ENCODE measurements around the gene ZBTB22. TPM values are rescaled to one million over a fixed set of nuclear protein-coding genes. Genes with fewer than 3 reads are reported as not detected.

ZBTB22 gene
- total and polyA plus RNA-seq, 2 experiments from 2014 or later = 29.1 to 48.0 TPM

DNA sequence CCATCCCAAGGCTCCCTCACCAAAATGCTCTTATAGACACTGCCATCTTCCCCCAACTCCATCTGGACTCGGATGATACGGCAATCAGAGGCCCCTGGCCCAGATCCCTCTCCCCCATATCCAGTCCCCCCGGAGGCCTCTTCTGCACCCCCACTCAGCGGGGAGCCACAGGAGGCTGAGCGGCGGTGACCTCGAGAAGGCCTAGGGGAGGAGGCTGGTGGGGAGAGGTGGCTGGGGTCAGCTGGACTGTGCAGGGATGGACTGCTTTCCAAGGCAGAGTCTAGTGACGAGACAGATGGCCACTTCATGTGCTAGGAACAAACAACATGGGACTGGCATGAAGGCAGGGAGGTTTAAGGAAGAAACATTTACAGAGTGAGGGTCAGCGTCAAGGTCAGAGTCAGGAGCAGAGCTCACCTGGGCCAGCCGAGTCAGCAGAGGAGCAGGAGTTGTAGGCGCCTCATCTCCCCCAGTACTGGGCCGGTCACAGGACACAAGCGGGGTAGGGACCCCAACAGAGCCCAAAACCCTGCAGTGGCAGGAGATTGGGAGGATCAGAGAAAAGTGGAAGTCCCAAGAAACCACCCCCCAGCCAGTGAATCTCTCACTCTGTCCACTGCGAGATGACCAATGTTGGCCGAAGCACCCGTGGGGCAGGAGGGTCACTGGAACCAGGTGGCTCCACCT lies 24.4 kb downstream of the ZBTB22 start:
- Histone ChIP-seq H3K36me3 (peaks cover 14% of the 10 kb centered on the region), H3K27me3 (no peaks in the 10 kb centered on the region), H3K4me1 (ENCODE audit: low read depth) (peaks cover 6% of the 10 kb centered on the region), H3K4me3 (no peak overlapping the region), H3K27ac (no peak overlapping the region), H3K9me3 (ENCODE audit: low read depth) (no peaks in the 10 kb centered on the region)
- TF ChIP-seq, protein P1, sequence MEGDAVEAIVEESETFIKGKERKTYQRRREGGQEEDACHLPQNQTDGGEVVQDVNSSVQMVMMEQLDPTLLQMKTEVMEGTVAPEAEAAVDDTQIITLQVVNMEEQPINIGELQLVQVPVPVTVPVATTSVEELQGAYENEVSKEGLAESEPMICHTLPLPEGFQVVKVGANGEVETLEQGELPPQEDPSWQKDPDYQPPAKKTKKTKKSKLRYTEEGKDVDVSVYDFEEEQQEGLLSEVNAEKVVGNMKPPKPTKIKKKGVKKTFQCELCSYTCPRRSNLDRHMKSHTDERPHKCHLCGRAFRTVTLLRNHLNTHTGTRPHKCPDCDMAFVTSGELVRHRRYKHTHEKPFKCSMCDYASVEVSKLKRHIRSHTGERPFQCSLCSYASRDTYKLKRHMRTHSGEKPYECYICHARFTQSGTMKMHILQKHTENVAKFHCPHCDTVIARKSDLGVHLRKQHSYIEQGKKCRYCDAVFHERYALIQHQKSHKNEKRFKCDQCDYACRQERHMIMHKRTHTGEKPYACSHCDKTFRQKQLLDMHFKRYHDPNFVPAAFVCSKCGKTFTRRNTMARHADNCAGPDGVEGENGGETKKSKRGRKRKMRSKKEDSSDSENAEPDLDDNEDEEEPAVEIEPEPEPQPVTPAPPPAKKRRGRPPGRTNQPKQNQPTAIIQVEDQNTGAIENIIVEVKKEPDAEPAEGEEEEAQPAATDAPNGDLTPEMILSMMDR (IDR thresholded peaks at IDR 0.05; ENCODE audit: low read depth, low read length) = no peak
- DNase-seq (ENCODE audit: low read depth in 1 of 2, low spot score in 1 of 2) = no peak

DNA sequence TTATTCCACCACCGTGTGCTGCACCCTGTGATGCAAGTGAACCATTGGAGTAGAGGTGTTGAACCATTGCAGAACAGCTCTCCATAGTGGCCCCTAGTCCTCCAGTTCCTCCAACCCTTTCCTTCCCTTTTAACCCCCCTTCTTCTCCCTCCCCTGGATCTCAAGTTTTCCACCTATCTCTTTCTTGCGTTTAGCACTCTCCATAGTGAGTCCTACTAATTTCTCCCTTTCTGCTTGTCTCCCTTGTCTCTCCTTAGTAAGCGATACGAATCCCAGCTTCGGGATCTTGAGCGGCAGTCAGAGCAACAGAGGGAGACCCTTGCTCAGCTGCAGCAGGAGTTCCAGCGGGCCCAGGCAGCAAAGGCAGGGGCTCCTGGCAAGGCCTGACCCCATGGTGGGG lies 27.1 kb downstream of the ZBTB22 start:
- Histone ChIP-seq H3K27me3 (no peaks in the 10 kb centered on the region), H3K27ac (no peak overlapping the region), H3K9me3 (ENCODE audit: low read depth) (no peaks in the 10 kb centered on the region), H3K4me3 (peak overlapping the region; percentile 74), H3K36me3 (peaks cover 22% of the 10 kb centered on the region), H3K4me1 (ENCODE audit: low read depth) (peaks cover 4% of the 10 kb centered on the region)
- DNase-seq (ENCODE audit: low read depth in 1 of 2, low spot score in 1 of 2) = no peak
- TF ChIP-seq, protein P1 (IDR thresholded peaks at IDR 0.05; ENCODE audit: low read depth, low read length) = no peak

DNA sequence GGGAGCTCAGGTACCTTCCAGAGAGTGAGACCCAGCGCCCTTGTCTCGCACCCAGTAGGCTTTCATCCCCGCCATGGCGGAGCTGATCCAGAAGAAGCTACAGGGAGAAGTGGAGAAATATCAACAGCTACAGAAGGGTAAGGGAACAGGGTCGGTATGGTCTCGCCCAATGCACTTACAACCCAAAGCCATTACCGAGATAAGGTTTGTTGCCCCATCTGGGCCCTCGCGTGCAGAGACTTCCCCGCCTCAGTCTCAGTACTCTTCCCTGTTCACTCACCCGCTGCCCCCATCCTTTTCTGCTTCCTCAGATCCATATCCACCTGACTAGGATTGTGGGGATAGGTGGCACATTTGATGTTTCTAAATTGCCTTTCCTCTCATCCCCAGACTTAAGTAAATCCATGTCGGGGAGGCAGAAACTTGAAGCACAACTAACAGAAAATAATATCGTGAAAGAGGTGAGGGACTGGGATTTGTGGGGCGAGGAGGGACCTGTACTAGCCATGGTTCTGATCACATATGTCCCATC lies 27.7 kb downstream of the ZBTB22 start:
- TF ChIP-seq, protein P1 (IDR thresholded peaks at IDR 0.05; ENCODE audit: low read depth, low read length) = no peak
- peak overlapping the region; percentile 74 for H3K4me3 ChIP-seq
- H3K27me3 ChIP-seq = no peaks in the 10 kb centered on the region
- H3K4me1 ChIP-seq (ENCODE audit: low read depth) = peaks cover 4% of the 10 kb centered on the region
- peak overlapping the region; percentile 22 for H3K27ac ChIP-seq
- H3K36me3 ChIP-seq = peaks cover 22% of the 10 kb centered on the region
- no peaks in the 10 kb centered on the region for H3K9me3 ChIP-seq (ENCODE audit: low read depth)
- DNase-seq (ENCODE audit: low read depth in 1 of 2, low spot score in 1 of 2) = no peak

DNA sequence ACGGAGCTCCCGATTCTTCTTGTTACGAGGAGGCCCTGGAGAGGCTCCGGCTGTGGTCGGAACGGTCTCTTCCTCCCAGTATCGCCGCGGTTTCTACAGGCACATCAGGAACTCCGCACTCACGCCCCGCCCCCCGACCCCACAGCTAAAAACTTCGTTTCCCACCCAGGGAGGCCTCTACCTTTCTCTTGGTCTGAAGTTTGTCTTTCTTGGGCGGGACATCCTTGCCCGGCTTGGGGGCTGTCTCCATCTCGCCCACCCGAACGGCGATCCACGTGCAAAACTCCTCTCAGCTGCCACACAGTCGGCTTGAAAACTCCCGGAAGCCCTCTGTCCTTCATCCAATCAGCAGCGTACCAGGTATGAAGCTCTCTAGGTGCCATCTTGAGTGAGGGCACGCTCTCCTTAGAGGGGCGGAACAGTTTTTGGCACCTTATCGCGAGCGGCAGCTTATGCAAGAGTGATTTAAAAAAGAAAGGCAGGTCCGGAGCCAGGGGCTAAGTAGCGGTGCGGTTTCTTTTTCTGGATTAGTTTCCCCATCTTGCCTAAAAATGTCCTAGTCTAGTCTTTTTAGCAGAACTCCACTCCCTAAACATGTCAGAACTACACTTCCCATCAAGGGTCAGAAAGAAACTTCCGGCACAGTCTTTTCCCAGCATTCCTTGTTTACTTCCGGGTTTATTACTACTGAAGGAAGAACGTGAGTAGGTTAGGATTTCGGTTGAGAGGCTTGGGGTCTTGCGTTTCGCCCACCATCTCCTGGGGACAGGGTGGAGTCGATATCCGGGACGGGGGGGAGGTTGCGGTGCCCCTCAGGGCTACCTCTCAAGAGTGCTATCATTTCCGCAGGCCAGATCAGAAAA lies 28.4 kb downstream of the ZBTB22 start, which contains the start of the genes PFDN6 and WDR46:
PFDN6 (plus strand) TSS at position 681 of the 863 bp plus-strand sequence. CDS start 256 bp downstream, outside the sequence.
WDR46 (minus strand) TSS at position 319 of the 863 bp plus-strand sequence; CDS start at position 250, 69 bp downstream.
- Histone ChIP-seq H3K4me3 (peak within 1 kb of the TSS; percentile 74), H3K36me3 (peaks cover 24% of the 10 kb centered on the region), H3K9me3 (ENCODE audit: low read depth) (no peaks in the 10 kb centered on the region), H3K27ac (peak within 1 kb of the TSS; percentile 22), H3K27me3 (no peaks in the 10 kb centered on the region), H3K4me1 (ENCODE audit: low read depth) (peaks cover 4% of the 10 kb centered on the region)
- DNase-seq (ENCODE audit: low read depth in 1 of 2, low spot score in 1 of 2) = peak; percentile 89 to 90
- TF ChIP-seq, protein P1 (IDR thresholded peaks at IDR 0.05; ENCODE audit: low read depth, low read length) = no peak

DNA sequence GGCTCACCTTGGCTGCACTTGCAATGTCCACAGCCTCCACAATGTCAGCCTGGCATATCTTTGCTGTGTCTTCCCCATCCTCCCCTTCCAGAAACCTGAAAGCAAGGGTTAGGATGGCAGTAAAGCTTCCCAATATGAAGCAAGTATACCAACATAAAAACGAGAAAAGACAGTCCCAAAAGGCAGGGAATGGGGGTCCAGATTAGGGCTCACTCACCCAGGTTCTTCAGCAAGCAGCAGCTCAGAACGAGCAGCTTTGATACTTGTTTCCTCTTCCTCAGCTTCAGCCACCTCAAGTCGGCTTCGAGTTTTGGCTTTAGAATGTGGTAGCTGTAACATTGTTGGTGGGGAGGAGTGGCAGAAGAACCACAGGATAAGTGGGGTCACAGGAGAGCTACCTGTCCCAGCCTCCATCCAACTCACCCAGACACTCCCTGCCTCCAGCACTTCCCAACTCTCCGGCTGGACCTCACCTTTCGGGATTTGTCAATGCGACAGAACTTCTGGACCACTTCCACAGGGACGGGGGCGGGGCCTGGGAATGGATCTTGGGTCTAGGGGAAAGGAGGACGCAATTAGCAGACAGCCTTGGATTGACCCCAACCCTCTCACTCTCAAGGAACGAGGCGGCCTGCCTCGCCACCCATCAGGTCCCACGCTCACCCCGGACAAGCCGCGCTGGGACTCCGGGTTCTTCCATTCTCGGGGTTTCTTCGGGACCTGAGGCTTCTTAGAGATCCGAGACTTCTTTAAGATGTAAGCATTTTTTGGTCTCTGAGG lies 29.2 kb downstream of the ZBTB22 start:
- no peak for DNase-seq (ENCODE audit: low read depth in 1 of 2, low spot score in 1 of 2)
- H3K9me3 ChIP-seq (ENCODE audit: low read depth) = no peaks in the 10 kb centered on the region
- peaks cover 24% of the 10 kb centered on the region for H3K36me3 ChIP-seq
- H3K27ac ChIP-seq = no peak overlapping the region
- H3K4me1 ChIP-seq (ENCODE audit: low read depth) = peaks cover 4% of the 10 kb centered on the region
- TF ChIP-seq, protein P1 (IDR thresholded peaks at IDR 0.05; ENCODE audit: low read depth, low read length) = no peak
- peak overlapping the region; percentile 74 for H3K4me3 ChIP-seq
- no peaks in the 10 kb centered on the region for H3K27me3 ChIP-seq

All from cardiac muscle cell (in vitro differentiated cells and primary cell).